Measurements from ENCODE around the gene CFAP119.

The CFAP119 gene

DNA sequence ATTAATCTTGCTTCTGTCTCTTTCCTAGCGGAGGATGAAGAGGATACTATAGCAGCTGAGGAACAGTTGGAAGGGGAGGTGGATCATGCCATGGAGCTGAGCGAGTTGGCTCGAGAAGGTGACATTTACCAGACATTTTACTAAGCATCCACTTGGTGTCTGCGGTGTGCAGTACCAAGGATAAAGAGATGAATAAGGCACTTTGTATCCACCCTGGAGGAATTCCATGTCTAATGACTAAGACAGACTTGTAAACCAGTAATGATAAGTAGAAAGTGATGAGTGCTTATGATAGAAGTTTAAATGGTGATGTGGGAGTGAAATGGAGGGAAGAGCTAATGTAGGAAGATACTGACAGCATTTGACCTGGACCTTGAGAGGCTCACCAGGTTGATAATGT, 50.9 kb downstream of the CFAP119 start:
- no peaks in the 10 kb centered on the region for H3K27me3 ChIP-seq (ENCODE audit: insufficient read depth, low read depth, severe bottlenecking)

More for the DNA sequence above, 50.9 kb downstream of the CFAP119 start:
- Histone ChIP-seq H3K36me3 (peaks cover 96% of the 10 kb centered on the region), H3K9me3 (ENCODE audit: severe bottlenecking) (no peaks in the 10 kb centered on the region), H3K27ac (no peak overlapping the region), H3K4me3 (ENCODE audit: low read depth, low read length) (no peak overlapping the region)
- TF ChIP-seq, protein P1, sequence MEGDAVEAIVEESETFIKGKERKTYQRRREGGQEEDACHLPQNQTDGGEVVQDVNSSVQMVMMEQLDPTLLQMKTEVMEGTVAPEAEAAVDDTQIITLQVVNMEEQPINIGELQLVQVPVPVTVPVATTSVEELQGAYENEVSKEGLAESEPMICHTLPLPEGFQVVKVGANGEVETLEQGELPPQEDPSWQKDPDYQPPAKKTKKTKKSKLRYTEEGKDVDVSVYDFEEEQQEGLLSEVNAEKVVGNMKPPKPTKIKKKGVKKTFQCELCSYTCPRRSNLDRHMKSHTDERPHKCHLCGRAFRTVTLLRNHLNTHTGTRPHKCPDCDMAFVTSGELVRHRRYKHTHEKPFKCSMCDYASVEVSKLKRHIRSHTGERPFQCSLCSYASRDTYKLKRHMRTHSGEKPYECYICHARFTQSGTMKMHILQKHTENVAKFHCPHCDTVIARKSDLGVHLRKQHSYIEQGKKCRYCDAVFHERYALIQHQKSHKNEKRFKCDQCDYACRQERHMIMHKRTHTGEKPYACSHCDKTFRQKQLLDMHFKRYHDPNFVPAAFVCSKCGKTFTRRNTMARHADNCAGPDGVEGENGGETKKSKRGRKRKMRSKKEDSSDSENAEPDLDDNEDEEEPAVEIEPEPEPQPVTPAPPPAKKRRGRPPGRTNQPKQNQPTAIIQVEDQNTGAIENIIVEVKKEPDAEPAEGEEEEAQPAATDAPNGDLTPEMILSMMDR (IDR thresholded peaks at IDR 0.05; ENCODE audit: low read depth, low read length), result no peak
- DNase-seq, result no peak

Data from WERI-Rb-1 (cell line).